IMR-90 (cell line): Measurements from ENCODE around the gene AFTPH. TPM values are rescaled to one million over a fixed set of nuclear protein-coding genes. Genes with fewer than 3 reads are reported as not detected.

Experiments
- ATAC-seq: fragments of 200-7000 bp; cut with Tn5 transposase; 2 replicates; pipeline ENCODE4 v1.9.1; 2020; ENCODE audit warnings: low read depth, mild to moderate bottlenecking, moderate library complexity
- BruUV-seq: library from RNA; stranded (reverse); fragments of 400-500 nt; replicated peaks from 2 replicates; lab custom pipeline; 2021; lab: Mats Ljungman, UMichigan
- CTCF ChIA-PET: fragments of 300-600 bp; formaldehyde crosslinking; extraction: SDS; loops from one replicate; lab custom pipeline; 2021; ENCODE audit warnings: antibody characterized with exemption; lab: Yijun Ruan, JAX
- POLR2A ChIA-PET: fragments of 300-600 bp; sonication (Branson Sonifier 250); formaldehyde crosslinking; loops from one replicate; lab custom pipeline; 2022; ENCODE audit warnings: antibody characterized with exemption; ENCODE audit not compliant: unreplicated experiment; lab: Charles Lee
- DNase-seq: peaks from one replicate; pipeline ENCODE4 v3.0.0; 2013
- H2AFZ ChIP-seq: replicated peaks from 2 replicates; pipeline ENCODE3; 2013; ENCODE audit warnings: low read length, mild to moderate bottlenecking; ENCODE audit not compliant: poor library complexity
- H2AK5ac ChIP-seq: 2 replicates; pipeline ENCODE4 v1.6.1; 2013; ENCODE audit warnings: low read depth, low read length, inconsistent platforms
- H2AK9ac ChIP-seq: replicated peaks from 2 replicates; pipeline ENCODE3; 2013; ENCODE audit warnings: mild to moderate bottlenecking, low read depth, low read length, moderate library complexity; ENCODE audit not compliant: poor library complexity
- H2BK120ac ChIP-seq: 2 replicates; pipeline ENCODE4 v1.6.1; 2013; ENCODE audit warnings: low read depth, low read length, inconsistent platforms
- H2BK15ac ChIP-seq: 3 replicates; pipeline ENCODE4 v1.6.1; 2013; ENCODE audit warnings: low read depth, low read length, inconsistent platforms
- H2BK20ac ChIP-seq: 2 replicates; pipeline ENCODE4 v1.6.1; 2013; ENCODE audit warnings: low read depth, mild to moderate bottlenecking, inconsistent platforms, low read length, moderate library complexity
- H2BK5ac ChIP-seq: 2 replicates; pipeline ENCODE4 v1.6.1; 2013; ENCODE audit warnings: mild to moderate bottlenecking, low read depth, low read length, inconsistent platforms; ENCODE audit not compliant: poor library complexity, severe bottlenecking
- H3K14ac ChIP-seq: replicated peaks from 2 replicates; pipeline ENCODE4 v1.6.1; 2013; ENCODE audit warnings: low read depth, low read length, inconsistent platforms
- H3K18ac ChIP-seq: 2 replicates; pipeline ENCODE4 v1.6.1; 2013; ENCODE audit warnings: low read depth, low read length, control low read depth
- H3K23ac ChIP-seq: 2 replicates; pipeline ENCODE4 v1.6.1; 2013; ENCODE audit warnings: low read depth, low read length, inconsistent platforms
- H3K27ac ChIP-seq: 2 replicates; pipeline ENCODE4 v1.5.1; 2013; ENCODE audit warnings: mild to moderate bottlenecking, control low read depth, low read length; ENCODE audit not compliant: insufficient read depth
- H3K27me3 ChIP-seq: 2 replicates; pipeline ENCODE4 v1.6.1; 2013; ENCODE audit warnings: low read length; ENCODE audit not compliant: control insufficient read depth, insufficient read depth
- H3K36me3 ChIP-seq: 2 replicates; pipeline ENCODE4 v1.6.1; 2013; ENCODE audit warnings: low read length, mixed read lengths; ENCODE audit not compliant: control insufficient read depth, insufficient read depth
- H3K4ac ChIP-seq: 2 replicates; pipeline ENCODE4 v1.6.1; 2013; ENCODE audit warnings: low read depth, low read length, inconsistent platforms
- H3K4me1 ChIP-seq: 2 replicates; pipeline ENCODE4 v1.6.1; 2013; ENCODE audit warnings: low read length, mixed read lengths; ENCODE audit not compliant: control insufficient read depth, insufficient read depth
- H3K4me2 ChIP-seq: 2 replicates; pipeline ENCODE4 v1.6.1; 2013; ENCODE audit warnings: low read depth, mild to moderate bottlenecking, control low read depth, low read length, moderate library complexity
- H3K4me3 ChIP-seq: 2 replicates; pipeline ENCODE4 v1.5.1; 2013; ENCODE audit warnings: low read depth, mild to moderate bottlenecking, control low read depth, low read length, moderate library complexity; ENCODE audit not compliant: insufficient read depth
- H3K56ac ChIP-seq: 2 replicates; pipeline ENCODE4 v1.6.1; 2013; ENCODE audit warnings: low read length, inconsistent platforms; ENCODE audit not compliant: insufficient read depth; ENCODE audit errors: extremely low read depth
- H3K79me1 ChIP-seq, 2 experiments: 2 replicates each; pipeline ENCODE4 v1.6.1; 2013; ENCODE audit warnings: low read length in 2 of 2, inconsistent platforms in 1 of 2, low read depth in 1 of 2
- H3K9ac ChIP-seq: 2 replicates; pipeline ENCODE4 v1.6.1; 2013; ENCODE audit warnings: low read depth, low read length, control low read depth
- H3K9me1 ChIP-seq: 2 replicates; pipeline ENCODE4 v1.6.1; 2013; ENCODE audit warnings: low read length, inconsistent platforms; ENCODE audit not compliant: insufficient read depth
- H3K9me3 ChIP-seq: 2 replicates; pipeline ENCODE4 v1.6.1; 2013; ENCODE audit warnings: low read length; ENCODE audit not compliant: control insufficient read depth, insufficient read depth
- H4K20me1 ChIP-seq: 2 replicates; pipeline ENCODE4 v1.6.1; 2013; ENCODE audit warnings: low read length, inconsistent platforms; ENCODE audit not compliant: insufficient read depth
- H4K5ac ChIP-seq: 2 replicates; pipeline ENCODE4 v1.6.1; 2013; ENCODE audit warnings: mild to moderate bottlenecking, low read depth, low read length, control low read depth
- H4K8ac ChIP-seq, 2 experiments: 2 replicates each; pipeline ENCODE4 v1.6.1; 2013; ENCODE audit warnings: low read depth in 2 of 2, low read length in 2 of 2, control low read depth in 1 of 2, inconsistent platforms in 1 of 2
- H4K91ac ChIP-seq: 2 replicates; pipeline ENCODE4 v1.6.1; 2013; ENCODE audit warnings: low read depth, low read length, inconsistent platforms; ENCODE audit not compliant: insufficient read depth
- BHLHE40 ChIP-seq: fragments of 150-350 bp; IDR thresholded peaks from 2 replicates; pipeline ENCODE4 v1.6.1; 2016; ENCODE audit warnings: mild to moderate bottlenecking, low read depth, low read length
- CEBPB ChIP-seq: IDR thresholded peaks from 2 replicates; pipeline ENCODE4 v1.6.1; 2012; ENCODE audit warnings: low read depth, low read length, improper control_type of control experiment
- CHD1 ChIP-seq: IDR thresholded peaks from 2 replicates; pipeline ENCODE4 v1.6.1; 2012; ENCODE audit warnings: low read depth, low read length, improper control_type of control experiment
- CTCF ChIP-seq: conservative IDR thresholded peaks from 2 replicates; pipeline ENCODE4 v1.5.1; 2012; ENCODE audit warnings: mild to moderate bottlenecking, low read depth, low read length, improper control_type of control experiment
- ELK1 ChIP-seq: fragments of 150-350 bp; IDR thresholded peaks from 2 replicates; pipeline ENCODE4 v1.6.1; 2016; ENCODE audit warnings: low read depth, mild to moderate bottlenecking, low read length, moderate library complexity, borderline replicate concordance
- FOS ChIP-seq: fragments of 150-350 bp; IDR thresholded peaks from 2 replicates; pipeline ENCODE4 v1.6.1; 2016; ENCODE audit warnings: low read depth, low read length
- MAFK ChIP-seq: IDR thresholded peaks from 2 replicates; pipeline ENCODE4 v1.6.1; 2012; ENCODE audit warnings: low read depth, low read length, improper control_type of control experiment
- MAZ ChIP-seq: IDR thresholded peaks from 2 replicates; pipeline ENCODE4 v1.6.1; 2012; ENCODE audit warnings: low read depth, mild to moderate bottlenecking, low read length, improper control_type of control experiment, moderate library complexity, borderline replicate concordance
- MXI1 ChIP-seq: IDR thresholded peaks from 2 replicates; pipeline ENCODE4 v1.6.1; 2012; ENCODE audit warnings: low read depth, mild to moderate bottlenecking, low read length, moderate library complexity, borderline replicate concordance
- NFE2L2 ChIP-seq: fragments of 150-350 bp; IDR thresholded peaks from 2 replicates; pipeline ENCODE4 v1.6.1; 2016; ENCODE audit warnings: low read depth, mild to moderate bottlenecking, low read length
- POLR2A ChIP-seq: IDR thresholded peaks from 2 replicates; pipeline ENCODE4 v1.6.1; 2012; ENCODE audit warnings: mild to moderate bottlenecking, low read depth, low read length
- RAD21 ChIP-seq: IDR thresholded peaks from 2 replicates; pipeline ENCODE4 v1.6.1; 2012; ENCODE audit warnings: low read length, improper control_type of control experiment
- RCOR1 ChIP-seq: IDR thresholded peaks from 2 replicates; pipeline ENCODE4 v1.6.1; 2012; ENCODE audit warnings: mild to moderate bottlenecking, low read length, improper control_type of control experiment; ENCODE audit not compliant: insufficient replicate concordance
- RFX5 ChIP-seq: IDR thresholded peaks from 2 replicates; pipeline ENCODE4 v1.8.0; 2012; ENCODE audit warnings: low read depth, mild to moderate bottlenecking, low read length, moderate library complexity
- SMC3 ChIP-seq: fragments of 150-350 bp; IDR thresholded peaks from 2 replicates; pipeline ENCODE4 v1.6.1; 2016; ENCODE audit warnings: low read depth, mild to moderate bottlenecking, antibody characterized with exemption, low read length, moderate library complexity
- USF2 ChIP-seq: fragments of 150-350 bp; IDR thresholded peaks from 2 replicates; pipeline ENCODE4 v1.6.1; 2017; ENCODE audit warnings: mild to moderate bottlenecking, antibody characterized with exemption, low read length, low read depth
- WGBS, 2 experiments: methylation state at CpG; one replicate each; pipeline versions ENCODE4 v1.1.5 to v1.1.7; 2013; ENCODE audit warnings: missing lambda C conversion rate in 2 of 2; ENCODE audit not compliant: insufficient read length in 1 of 2; ENCODE audit errors: extremely low coverage in 2 of 2; 5-methylcytosine and 5-hydroxymethylcytosine counted together
- dilution Hi-C: fragments of 300-500 bp; cut with HindIII; formaldehyde crosslinking; loops from one replicate; pipeline ENCODE4 v1.14.3; 2018; ENCODE audit warnings: low sequenced_read_pairs; ENCODE audit not compliant: unreplicated experiment
- in situ Hi-C: fragments of 300-500 bp; cut with MboI; formaldehyde crosslinking; loops from 3 replicates; pipeline ENCODE4 v1.14.3; 2019; ENCODE audit warnings: low sequenced_read_pairs, inconsistent platforms, mixed read lengths
- intact Hi-C: fragments of 100-400 bp; cut with micrococcal nuclease; formaldehyde crosslinking; loops from 2 replicates; pipeline ENCODE4 v1.10.0; 2022
- polyA plus RNA-seq, 3 experiments: library from polyadenylated mRNA; depleted of rRNA; stranded (reverse); fragments of >200 nt; gene quantifications; 2 replicates each; pipeline ENCODE4 v1.2.3, GENCODE V29; 2012; ENCODE audit warnings: low replicate concordance in 1 of 3
- total RNA-seq: library from RNA; depleted of rRNA; stranded (reverse); fragments of >200 nt; gene quantifications from 2 replicates; pipeline ENCODE4 v1.2.3, GENCODE V29; 2012

The AFTPH gene
- total and polyA plus RNA-seq, 2 of the 4 experiments (the other 2 are of a cell fraction) = 9.4 to 19.9 TPM

- no peak overlapping the region for H4K91ac ChIP-seq
- intact Hi-C loops (no loop called here), dilution Hi-C loops (no loop called here), in situ Hi-C loops (no loop called here)
- H3K9ac ChIP-seq = no peak overlapping the region
- H3K23ac ChIP-seq = no peak overlapping the region
- ATAC-seq (no peak), DNase-seq (no peak)
- H4K20me1 ChIP-seq = no peaks in the 10 kb centered on the region; the same call in 1 of the 2 replicates
- H4K5ac ChIP-seq = no peak overlapping the region
- no CpG with 5 or more reads among the region's 1 CpG for WGBS, 2 experiments
- H4K8ac ChIP-seq = no peak overlapping the region
- H2AK5ac ChIP-seq = no peak overlapping the region
- H2BK15ac ChIP-seq = no peak overlapping the region
- H3K4me1 ChIP-seq = no peaks in the 10 kb centered on the region
- no peak overlapping the region for H2AK9ac ChIP-seq
- H3K4me3 ChIP-seq = no peak overlapping the region
- no peak overlapping the region for H2AFZ ChIP-seq
- ChIA-PET POLR2A (no interaction called here), CTCF (no interaction called here)
- no peaks in the 10 kb centered on the region for H3K27me3 ChIP-seq
- H3K9me3 ChIP-seq = no peaks in the 10 kb centered on the region
- H3K56ac ChIP-seq = no peak overlapping the region
- H2BK20ac ChIP-seq = no peak overlapping the region
- no peak overlapping the region for H2BK5ac ChIP-seq
- no peak overlapping the region for H3K4me2 ChIP-seq
- BruUV-seq = no TSS peak
- no peak overlapping the region for H3K4ac ChIP-seq
- H3K36me3 ChIP-seq = peaks cover 1% of the 10 kb centered on the region
- no peak overlapping the region for H3K18ac ChIP-seq
- TF ChIP-seq BHLHE40 = no peak
- no peak for TF ChIP-seq POLR2A
- TF ChIP-seq MXI1 = no peak
- no peak for TF ChIP-seq RFX5
- TF ChIP-seq SMC3 = no peak
- TF ChIP-seq CTCF = no peak
- TF ChIP-seq FOS = no peak
- TF ChIP-seq MAFK = no peak
- no peak for TF ChIP-seq NFE2L2
- TF ChIP-seq ELK1 = no peak
- no peak for TF ChIP-seq USF2
- TF ChIP-seq CEBPB = no peak
- TF ChIP-seq CHD1 = no peak
- no peak for TF ChIP-seq RCOR1
- TF ChIP-seq RAD21 = no peak
- TF ChIP-seq MAZ = no peak
- no peaks in the 10 kb centered on the region for H3K9me1 ChIP-seq
- peaks cover 0 to 6% of the 10 kb centered on the region in 2 experiments; a peak in 1 of 4 replicates for H3K79me1 ChIP-seq
- H3K14ac ChIP-seq = no peak overlapping the region
- H2BK120ac ChIP-seq = no peak overlapping the region
- H3K27ac ChIP-seq = no peak overlapping the region
These were observed 42.0 kb downstream of the AFTPH start for GRCh38 chr2:64565949-64566710.
